Gastrocnemius medialis (tissue), 4 donors: ENCODE results near the gene ADGRB3.

ENCODE experiments used
- POLR2A ChIP-seq, 2 donors: fragments of 450-650 bp; IDR thresholded peaks; one replicate each; pipeline ENCODE4 v1.6.1; 2017; ENCODE audit warnings: antibody characterized with exemption in 2 of 2, mild to moderate bottlenecking in 2 of 2, moderate library complexity in 2 of 2
- TF ChIP-seq, protein P1 (sequence below), 5 experiments: fragments of 450-650 bp in 3 of 5; fragments of 200-600 bp in 2 of 5; sonication (generic) in 2 of 5; IDR thresholded peaks in 4 of 5; conservative IDR thresholded peaks in 1 of 5; 1 replicate in 4 of 5; 2 replicates in 1 of 5; pipeline ENCODE4 v1.5.1; 2016 to 2019; ENCODE audit warnings: antibody characterized with exemption in 5 of 5, mild to moderate bottlenecking in 3 of 5, moderate library complexity in 3 of 5

DNA sequence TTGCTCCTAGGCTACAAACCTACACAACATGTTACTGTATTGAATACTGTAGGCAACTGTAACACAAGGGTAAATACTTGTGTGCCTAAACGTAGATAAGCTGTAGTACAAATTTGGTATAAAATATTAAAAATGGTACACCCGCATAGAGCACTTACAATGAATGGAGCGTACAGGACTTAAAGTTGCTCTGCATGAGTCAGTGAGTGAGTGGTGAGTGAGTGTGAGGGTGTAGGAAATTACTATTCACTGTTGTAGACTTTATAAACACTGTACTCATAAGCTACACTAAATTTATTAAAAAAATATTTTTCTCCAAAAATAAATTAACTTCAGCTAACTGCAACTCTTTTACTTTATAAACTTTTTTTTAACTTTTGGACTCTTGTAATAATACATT is 391.6 kb downstream of the ADGRB3 start:
- TF ChIP-seq, protein P1, sequence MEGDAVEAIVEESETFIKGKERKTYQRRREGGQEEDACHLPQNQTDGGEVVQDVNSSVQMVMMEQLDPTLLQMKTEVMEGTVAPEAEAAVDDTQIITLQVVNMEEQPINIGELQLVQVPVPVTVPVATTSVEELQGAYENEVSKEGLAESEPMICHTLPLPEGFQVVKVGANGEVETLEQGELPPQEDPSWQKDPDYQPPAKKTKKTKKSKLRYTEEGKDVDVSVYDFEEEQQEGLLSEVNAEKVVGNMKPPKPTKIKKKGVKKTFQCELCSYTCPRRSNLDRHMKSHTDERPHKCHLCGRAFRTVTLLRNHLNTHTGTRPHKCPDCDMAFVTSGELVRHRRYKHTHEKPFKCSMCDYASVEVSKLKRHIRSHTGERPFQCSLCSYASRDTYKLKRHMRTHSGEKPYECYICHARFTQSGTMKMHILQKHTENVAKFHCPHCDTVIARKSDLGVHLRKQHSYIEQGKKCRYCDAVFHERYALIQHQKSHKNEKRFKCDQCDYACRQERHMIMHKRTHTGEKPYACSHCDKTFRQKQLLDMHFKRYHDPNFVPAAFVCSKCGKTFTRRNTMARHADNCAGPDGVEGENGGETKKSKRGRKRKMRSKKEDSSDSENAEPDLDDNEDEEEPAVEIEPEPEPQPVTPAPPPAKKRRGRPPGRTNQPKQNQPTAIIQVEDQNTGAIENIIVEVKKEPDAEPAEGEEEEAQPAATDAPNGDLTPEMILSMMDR (IDR thresholded peaks at IDR 0.05 in 4 of 5, conservative IDR thresholded peaks at IDR 0.05 in 1 of 5): no peak
- no peak for TF ChIP-seq POLR2A (IDR thresholded peaks at IDR 0.05)
